K562 (cell line): ENCODE measurements around the gene PSMB7. TPM values are rescaled to one million over a fixed set of nuclear protein-coding genes. Genes with fewer than 3 reads are reported as not detected.

Experiments
- ATAC-seq: fragments of 200-7000 bp; cut with Tn5 transposase; 3 replicates; pipeline ENCODE4 v1.9.1; 2020; ENCODE audit warnings: moderate library complexity
- BruUV-seq: library from RNA; stranded (reverse); fragments of 400-500 nt; replicated peaks from 2 replicates; lab custom pipeline; 2021; lab: Mats Ljungman, UMichigan
- CTCF ChIA-PET: fragments of 300-600 bp; formaldehyde crosslinking; extraction: SDS; loops from one replicate; lab custom pipeline; 2021; ENCODE audit warnings: low intra/inter-chr PET ratio; lab: Yijun Ruan, JAX
- POLR2A ChIA-PET: fragments of 300-600, 350-650 bp; sonication (Branson Sonifier 250); formaldehyde crosslinking; extraction: SDS; loops from one replicate; lab custom pipeline; 2021; ENCODE audit warnings: antibody characterized with exemption, inconsistent platforms; lab: Yijun Ruan, JAX
- DNase-seq, 4 experiments: peaks; one replicate each; pipeline versions ENCODE4 v3.0.0 to v3.0.0-alpha.2; 2011 to 2018; ENCODE audit warnings: low spot score in 3 of 4, mixed read lengths in 3 of 4; ENCODE audit errors: extremely low read depth in 1 of 4
- FAIRE-seq: peaks from 2 replicates; lab custom pipeline; 2011; peaks lifted over from hg19 to GRCh38; lab: Jason Lieb, UNC
- H2AFZ ChIP-seq: 2 replicates; pipeline ENCODE4 v1.6.0; 2011; ENCODE audit warnings: low read depth, low read length, control low read depth, inconsistent platforms
- H3K27ac ChIP-seq: fragments of 200-600 bp; 3 replicates; pipeline ENCODE4 v1.8.0; 2011; ENCODE audit warnings: low read depth, mild to moderate bottlenecking, control low read depth, inconsistent platforms, low read length, moderate library complexity, mixed read lengths; ENCODE audit errors: extremely low read depth
- H3K27me3 ChIP-seq, 2 experiments: fragments of 300-600 bp in 1 of 2; 2 replicates in 1 of 2; 3 replicates in 1 of 2; pipeline versions ENCODE4 v1.6.0 to v1.8.0; 2011; ENCODE audit warnings: inconsistent platforms in 2 of 2, low read length in 2 of 2, mild to moderate bottlenecking in 1 of 2, mixed read lengths in 1 of 2, moderate library complexity in 1 of 2; ENCODE audit not compliant: control insufficient read depth in 2 of 2, insufficient read depth in 2 of 2
- H3K36me3 ChIP-seq: fragments of 300-600 bp; 3 replicates; pipeline ENCODE4 v1.8.0; 2011; ENCODE audit warnings: mild to moderate bottlenecking, low read length, inconsistent platforms; ENCODE audit not compliant: control insufficient read depth, insufficient read depth
- H3K4me1 ChIP-seq, 2 experiments: fragments of 200-600 bp in 1 of 2; replicated peaks in 1 of 2; 2 replicates in 1 of 2; 3 replicates in 1 of 2; pipeline versions ENCODE4 v1.5.1 to v1.8.0; 2011; ENCODE audit warnings: inconsistent platforms in 2 of 2, low read length in 2 of 2, mild to moderate bottlenecking in 1 of 2, mixed read lengths in 1 of 2, moderate library complexity in 1 of 2; ENCODE audit not compliant: control insufficient read depth in 2 of 2, insufficient read depth in 2 of 2
- H3K4me2 ChIP-seq: 2 replicates; pipeline ENCODE4 v1.6.1; 2011; ENCODE audit warnings: low read length, control low read depth, inconsistent platforms, mixed read lengths; ENCODE audit not compliant: insufficient read depth
- H3K4me3 ChIP-seq: fragments of 200-600 bp; sonication (generic), shearing (Covaris generic); 2 replicates; pipeline ENCODE4 v1.5.1; 2016; ENCODE audit warnings: control low read depth, inconsistent platforms
- H3K79me2 ChIP-seq: fragments of 200-600 bp; 3 replicates; pipeline ENCODE4 v1.8.0; 2011; ENCODE audit warnings: low read length, inconsistent platforms; ENCODE audit not compliant: control insufficient read depth, insufficient read depth
- H3K9ac ChIP-seq, 2 experiments: 2 replicates each; pipeline versions ENCODE4 v1.6.0 to v1.6.1; 2011; ENCODE audit warnings: low read depth in 2 of 2, low read length in 2 of 2, control low read depth in 1 of 2, inconsistent platforms in 1 of 2, mild to moderate bottlenecking in 1 of 2, mixed read lengths in 1 of 2; ENCODE audit not compliant: insufficient read depth in 1 of 2
- H3K9me1 ChIP-seq: one replicate; pipeline ENCODE4 v1.6.0; 2011; ENCODE audit warnings: inconsistent platforms, mild to moderate bottlenecking, low read length, moderate library complexity; ENCODE audit not compliant: control insufficient read depth, insufficient read depth
- H3K9me3 ChIP-seq: replicated peaks from 2 replicates; pipeline ENCODE4 v1.5.1; 2011; ENCODE audit warnings: low read depth, low read length, inconsistent platforms; ENCODE audit not compliant: control insufficient read depth, insufficient read depth
- H4K20me1 ChIP-seq: replicated peaks from 2 replicates; pipeline ENCODE4 v1.6.1; 2011; ENCODE audit warnings: low read length, inconsistent platforms, mixed read lengths; ENCODE audit not compliant: control insufficient read depth, insufficient read depth
- ATF3 ChIP-seq, 2 experiments: fragments of 450-650 bp in 1 of 2; sonication (generic) in 1 of 2; formaldehyde crosslinking in 1 of 2; IDR thresholded peaks in 1 of 2; conservative IDR thresholded peaks in 1 of 2; 2 replicates each; pipeline versions ENCODE4 v1.6.1 to v1.8.1; 2016 to 2023; ENCODE audit warnings: mild to moderate bottlenecking in 2 of 2, moderate library complexity in 2 of 2, inconsistent platforms in 1 of 2, missing genetic modification reagents in 1 of 2
- CBFA2T3 ChIP-seq: fragments of 450-650 bp; IDR thresholded peaks from 2 replicates; pipeline ENCODE4 v1.6.1; 2017
- E2F4 ChIP-seq: sonication (generic); formaldehyde crosslinking; IDR thresholded peaks from 2 replicates; pipeline ENCODE4 v1.8.0; 2022; ENCODE audit warnings: mild to moderate bottlenecking, low read depth, missing genetic modification reagents
- ESRRB ChIP-seq: fragments of 250-450 bp; sonication (Bioruptor Pico); IDR thresholded peaks from 2 replicates; pipeline ENCODE4 v1.5.0; 2020; ENCODE audit warnings: mild to moderate bottlenecking, moderate library complexity, borderline replicate concordance
- FOXA1 ChIP-seq: fragments of 450-650 bp; IDR thresholded peaks from 2 replicates; pipeline ENCODE4 v1.6.1; 2016; ENCODE audit warnings: mild to moderate bottlenecking, borderline replicate concordance
- FOXP4 ChIP-seq: sonication (generic); formaldehyde crosslinking; IDR thresholded peaks from 2 replicates; pipeline ENCODE4 v1.8.0; 2022; ENCODE audit warnings: mild to moderate bottlenecking, missing genetic modification reagents, borderline replicate concordance
- HIVEP1 ChIP-seq: fragments of 250-450 bp; sonication (Bioruptor Pico); IDR thresholded peaks from 2 replicates; pipeline ENCODE4 v1.4.0; 2020; ENCODE audit warnings: mild to moderate bottlenecking
- HMGN3 ChIP-seq: IDR thresholded peaks from 2 replicates; pipeline ENCODE4 v1.6.1; 2011; ENCODE audit warnings: borderline replicate concordance, low read depth, mild to moderate bottlenecking, mixed read lengths, low read length; ENCODE audit not compliant: insufficient read length; ENCODE audit errors: extremely low read depth
- NEUROD1 ChIP-seq: fragments of 150-350 bp; IDR thresholded peaks from 2 replicates; pipeline ENCODE4 v1.6.1; 2014; ENCODE audit warnings: borderline replicate concordance, low read length, low read depth; ENCODE audit not compliant: partially characterized antibody
- SAP30 ChIP-seq: fragments of 200-600 bp; sonication (generic); IDR thresholded peaks from 2 replicates; pipeline ENCODE4 v1.6.1; 2012; ENCODE audit warnings: borderline replicate concordance, low read depth, mild to moderate bottlenecking, moderate library complexity, low read length, control low read depth, inconsistent platforms; ENCODE audit not compliant: insufficient read depth, poor library complexity, severe bottlenecking
- SIX5 ChIP-seq, 2 experiments: IDR thresholded peaks; 2 replicates each; pipeline ENCODE4 v1.6.1; 2011; ENCODE audit warnings: low read length in 2 of 2, borderline replicate concordance in 1 of 2, low read depth in 1 of 2, mild to moderate bottlenecking in 1 of 2, moderate library complexity in 1 of 2; ENCODE audit not compliant: insufficient read depth in 1 of 2
- TARDBP ChIP-seq: fragments of 450-650 bp; IDR thresholded peaks from 2 replicates; pipeline ENCODE4 v1.6.1; 2016
- ZNF134 ChIP-seq: fragments of 250-450 bp; sonication (Bioruptor Pico); conservative IDR thresholded peaks from 2 replicates; pipeline ENCODE4 v1.4.0; 2020
- ZNF639 ChIP-seq, 2 experiments: fragments of 200-800 bp in 1 of 2; sonication (Bioruptor generic) in 1 of 2; sonication (generic) in 1 of 2; formaldehyde crosslinking in 1 of 2; IDR thresholded peaks in 1 of 2; conservative IDR thresholded peaks in 1 of 2; 2 replicates each; pipeline versions ENCODE4 v1.5.0 to v1.6.1; 2016 to 2020; ENCODE audit warnings: missing compliant biosample characterization in 1 of 2, missing genetic modification characterization in 1 of 2, missing genetic modification reagents in 1 of 2
- WGBS: fragments of 100-300 bp; shearing (Covaris generic); methylation state at CpG from one replicate; pipeline ENCODE4 v1.1.6; 2016; ENCODE audit warnings: low coverage, mixed read lengths; ENCODE audit not compliant: insufficient coverage; ENCODE audit errors: missing lambda C conversion rate; 5-methylcytosine and 5-hydroxymethylcytosine counted together
- in situ Hi-C: fragments of 300-500 bp; cut with MboI; formaldehyde crosslinking; loops from 4 replicates; pipeline ENCODE4 v1.15.0; 2018; ENCODE audit warnings: inconsistent platforms, mixed read lengths
- intact Hi-C: fragments of 100-400 bp; cut with micrococcal nuclease; formaldehyde crosslinking; loops from 2 replicates; pipeline ENCODE4 v1.14.2; 2022
- polyA plus RNA-seq, 8 experiments: library from polyadenylated mRNA; depleted of rRNA in 4 of 8; stranded (reverse) in 5 of 8; unstranded in 3 of 8; fragments of >200 nt; fragmentation: Nextera tagmentation in 2 of 8; fragmentation: Illumina TruSeq in 1 of 8; extraction: Ambion mirVana in 2 of 8; extraction: Trizol in 1 of 8; gene quantifications; 2 replicates each; pipeline versions ENCODE4 v1.2.1 to v1.2.3, GENCODE V29; 2011 to 2014; ENCODE audit warnings: inconsistent platforms in 1 of 8, missing spikeins in 1 of 8
- total RNA-seq, 7 experiments: library from RNA; depleted of rRNA in 6 of 7; stranded (reverse); fragments of >200 nt in 6 of 7; fragmentation: Illumina TruSeq in 2 of 7; extraction: Trizol in 2 of 7; gene quantifications; 2 replicates each; pipeline versions ENCODE4 v1.2.1 to v1.2.3, GENCODE V29; 2011 to 2021; ENCODE audit warnings: low replicate concordance in 1 of 7

PSMB7 gene
- total and polyA plus RNA-seq, 9 of the 15 experiments (the other 6 are each of a cell fraction or from before 2014, with no cell fraction given) = 321 to 978 (median 407) TPM

GRCh38 chr9:124353811-124354274, 61.4 kb downstream of the PSMB7 start:
- FAIRE-seq (no peak), ATAC-seq (no peak), DNase-seq (no peak)
- BruUV-seq = no TSS peak
- in situ Hi-C loops = no loop called here
- Histone ChIP-seq H3K9ac (no peak overlapping the region), H3K4me1 (peaks cover 0 to 7% of the 10 kb centered on the region in 2 experiments; a peak in 2 of 5 replicates), H2AFZ (no peak overlapping the region), H3K27ac (no peak overlapping the region; the same call in 2 of the 3 replicates), H3K79me2 (peaks cover 19% of the 10 kb centered on the region), H3K27me3 (no peaks in the 10 kb centered on the region), H3K36me3 (peaks cover 93% of the 10 kb centered on the region), H3K4me2 (no peak overlapping the region), H3K9me3 (no peaks in the 10 kb centered on the region), H3K4me3 (no peak overlapping the region), H3K9me1 (peaks cover 1% of the 10 kb centered on the region), H4K20me1 (peaks cover 16% of the 10 kb centered on the region)
- POLR2A ChIA-PET = no interaction called here
- CTCF ChIA-PET = no interaction called here
- intact Hi-C loops = no loop called here
- WGBS = 86% methylated on average over 4 of the region's 4 CpGs
- TF ChIP-seq SAP30 = no peak
- TF ChIP-seq CBFA2T3 = no peak
- TF ChIP-seq ZNF134 (CRISPR knock-in tag) = no peak
- no peak for TF ChIP-seq HMGN3
- no peak for TF ChIP-seq HIVEP1 (CRISPR knock-in tag)
- no peak for TF ChIP-seq E2F4 (CRISPR knock-in tag)
- TF ChIP-seq ESRRB (CRISPR knock-in tag) = no peak
- no peak for TF ChIP-seq NEUROD1
- no peak for TF ChIP-seq ATF3 (IDR thresholded peaks at IDR 0.05)
- TF ChIP-seq ATF3 (CRISPR knock-in tag; conservative IDR thresholded peaks at IDR 0.05) = no peak
- no peak for TF ChIP-seq FOXA1
- no peak for TF ChIP-seq SIX5 (IDR thresholded peaks at IDR 0.05; ENCODE audit: borderline replicate concordance in 1 of 2, insufficient read depth in 1 of 2, low read depth in 1 of 2, low read length in 2 of 2)
- no peak for TF ChIP-seq FOXP4 (CRISPR knock-in tag)
- TF ChIP-seq TARDBP = no peak
- TF ChIP-seq ZNF639 (CRISPR knock-in tag; conservative IDR thresholded peaks at IDR 0.05 in 1 of 2, IDR thresholded peaks at IDR 0.05 in 1 of 2) = no peak
